H1 (cell line): Measurements from ENCODE around the gene LMO4. TPM values are rescaled to one million over a fixed set of nuclear protein-coding genes. Genes with fewer than 3 reads are reported as not detected.

Source experiments
- CHD1 ChIP-seq: IDR thresholded peaks from 2 replicates; pipeline ENCODE4 v1.6.1; 2012; ENCODE audit warnings: low read depth, low read length, improper control_type of control experiment
- JUND ChIP-seq: IDR thresholded peaks from 2 replicates; pipeline ENCODE4 v1.6.1; 2011; ENCODE audit warnings: mild to moderate bottlenecking, improper control_type of control experiment, low read length
- KDM1A ChIP-seq: fragments of 200-600, 300-600 bp; sonication (generic); IDR thresholded peaks from 2 replicates; pipeline ENCODE4 v1.7.1; 2016; ENCODE audit warnings: mild to moderate bottlenecking, low read length, borderline replicate concordance
- NRF1 ChIP-seq: IDR thresholded peaks from 2 replicates; pipeline ENCODE4 v1.6.1; 2011; ENCODE audit warnings: mild to moderate bottlenecking, low read depth, low read length, improper control_type of control experiment
- SIN3A ChIP-seq, 2 experiments: IDR thresholded peaks in 1 of 2; conservative IDR thresholded peaks in 1 of 2; 2 replicates each; pipeline ENCODE4 v1.6.1; 2011 to 2012; ENCODE audit warnings: low read length in 2 of 2, improper control_type of control experiment in 1 of 2, low read depth in 1 of 2, mild to moderate bottlenecking in 1 of 2
- TAF7 ChIP-seq: optimal IDR thresholded peaks from 2 replicates; pipeline ENCODE3; 2011; ENCODE audit warnings: low read depth, mild to moderate bottlenecking, inconsistent platforms, low read length, moderate library complexity, borderline replicate concordance
- TBP ChIP-seq: IDR thresholded peaks from 2 replicates; pipeline ENCODE4 v1.6.1; 2011; ENCODE audit warnings: low read depth, low read length, improper control_type of control experiment
- polyA plus RNA-seq, 7 experiments: library from polyadenylated mRNA; depleted of rRNA in 3 of 7; stranded (reverse) in 5 of 7; unstranded in 2 of 7; fragments of >200 nt in 5 of 7; fragments of 200-250 nt in 2 of 7; gene quantifications; 1 replicate in 5 of 7; 2 replicates in 1 of 7; 4 replicates in 1 of 7; pipeline versions ENCODE4 v1.2.1 to v1.2.3, GENCODE V29; 2011 to 2013; ENCODE audit warnings: missing spikeins in 2 of 7, mixed read lengths in 2 of 7
- total RNA-seq: library from RNA; stranded (reverse); fragmentation: NEBNext Ultra II Directional; extraction: Animal tissue kit (Norgen Biotek cat#: 25700); gene quantifications from 2 replicates; pipeline ENCODE4 v1.2.1, GENCODE V29; 2021
- TF ChIP-seq, protein P1 (sequence below), 3 experiments: IDR thresholded peaks; 1 replicate in 2 of 3; 2 replicates in 1 of 3; pipeline versions ENCODE4 v1.5.1 to v1.6.1; 2011; ENCODE audit warnings: low read length in 3 of 3, mild to moderate bottlenecking in 3 of 3, inconsistent platforms in 2 of 3, low read depth in 1 of 3, moderate library complexity in 1 of 3; ENCODE audit not compliant: insufficient read depth in 1 of 3; ENCODE audit errors: control extremely low read depth in 1 of 3
- TF ChIP-seq, protein P2 (sequence below): IDR thresholded peaks from 2 replicates; pipeline ENCODE4 v1.6.1; 2012; ENCODE audit warnings: inconsistent platforms

Gene LMO4
- total and polyA plus RNA-seq, 2 of the 8 experiments (the other 6 are each of a cell fraction or from before 2014, with no cell fraction given): 71.7 to 98.7 TPM

DNA sequence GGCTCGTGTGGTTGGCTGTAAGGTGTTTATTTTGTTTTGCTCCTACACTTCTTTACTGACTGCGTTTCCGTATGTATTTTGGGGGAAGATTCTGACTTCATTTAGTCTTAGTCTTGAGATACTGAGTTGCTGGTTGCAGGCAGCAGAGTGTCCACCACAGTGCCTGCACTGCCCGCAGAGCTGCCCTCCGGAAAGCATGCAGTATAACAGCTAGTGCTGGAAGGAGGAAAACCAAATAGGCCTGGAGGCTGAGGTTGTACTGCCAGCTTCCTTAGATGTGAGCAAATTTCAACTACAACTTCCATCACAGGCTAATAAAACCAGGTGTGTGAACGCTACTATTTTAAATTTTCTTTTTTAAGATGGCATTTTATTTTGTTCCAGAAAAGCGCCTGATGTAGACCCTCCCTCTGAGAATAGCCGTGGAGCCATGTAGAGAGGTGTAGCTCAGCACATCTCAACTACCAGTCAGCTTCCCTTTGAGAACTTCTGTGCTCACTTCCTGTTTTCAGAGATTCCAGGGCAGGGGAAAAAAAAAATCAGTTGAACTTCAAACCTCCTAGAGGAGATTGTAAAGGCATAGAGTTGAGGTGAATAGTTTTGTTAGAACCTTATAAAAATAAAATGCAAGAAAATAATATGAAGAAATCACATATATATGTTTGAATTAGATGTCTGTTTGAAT lies 17.6 kb downstream of the LMO4 start (continued):
- TF ChIP-seq, protein P1, sequence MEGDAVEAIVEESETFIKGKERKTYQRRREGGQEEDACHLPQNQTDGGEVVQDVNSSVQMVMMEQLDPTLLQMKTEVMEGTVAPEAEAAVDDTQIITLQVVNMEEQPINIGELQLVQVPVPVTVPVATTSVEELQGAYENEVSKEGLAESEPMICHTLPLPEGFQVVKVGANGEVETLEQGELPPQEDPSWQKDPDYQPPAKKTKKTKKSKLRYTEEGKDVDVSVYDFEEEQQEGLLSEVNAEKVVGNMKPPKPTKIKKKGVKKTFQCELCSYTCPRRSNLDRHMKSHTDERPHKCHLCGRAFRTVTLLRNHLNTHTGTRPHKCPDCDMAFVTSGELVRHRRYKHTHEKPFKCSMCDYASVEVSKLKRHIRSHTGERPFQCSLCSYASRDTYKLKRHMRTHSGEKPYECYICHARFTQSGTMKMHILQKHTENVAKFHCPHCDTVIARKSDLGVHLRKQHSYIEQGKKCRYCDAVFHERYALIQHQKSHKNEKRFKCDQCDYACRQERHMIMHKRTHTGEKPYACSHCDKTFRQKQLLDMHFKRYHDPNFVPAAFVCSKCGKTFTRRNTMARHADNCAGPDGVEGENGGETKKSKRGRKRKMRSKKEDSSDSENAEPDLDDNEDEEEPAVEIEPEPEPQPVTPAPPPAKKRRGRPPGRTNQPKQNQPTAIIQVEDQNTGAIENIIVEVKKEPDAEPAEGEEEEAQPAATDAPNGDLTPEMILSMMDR (IDR thresholded peaks at IDR 0.05; ENCODE audit: control extremely low read depth in 1 of 3, insufficient read depth in 1 of 3, low read depth in 1 of 3, low read length in 3 of 3): no peak
- TF ChIP-seq CHD1 (no peak), TAF7 (no peak), NRF1 (no peak), JUND (no peak), SIN3A (conservative IDR thresholded peaks at IDR 0.05 in 1 of 2, IDR thresholded peaks at IDR 0.05 in 1 of 2; ENCODE audit: low read depth in 1 of 2, low read length in 2 of 2) (no peak), TBP (no peak), KDM1A (no peak)
- TF ChIP-seq, protein P2, sequence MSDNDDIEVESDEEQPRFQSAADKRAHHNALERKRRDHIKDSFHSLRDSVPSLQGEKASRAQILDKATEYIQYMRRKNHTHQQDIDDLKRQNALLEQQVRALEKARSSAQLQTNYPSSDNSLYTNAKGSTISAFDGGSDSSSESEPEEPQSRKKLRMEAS: no peak
